SK-N-SH (cell line): ENCODE measurements around the gene PSME1. TPM values are rescaled to one million over a fixed set of nuclear protein-coding genes. Genes with fewer than 3 reads are reported as not detected.

Experiments
- CTCF ChIA-PET: fragments of 300-600, 350-600 bp; formaldehyde crosslinking; extraction: SDS; loops from one replicate; lab custom pipeline; 2021; lab: Yijun Ruan, JAX
- POLR2A ChIA-PET: fragments of 350-600 bp; sonication (Branson Sonifier 250); formaldehyde crosslinking; extraction: SDS; loops from one replicate; lab custom pipeline; 2020; ENCODE audit warnings: antibody characterized with exemption, inconsistent platforms; lab: Yijun Ruan, JAX
- DNase-seq: peaks from one replicate; pipeline ENCODE4 v3.0.0; 2012
- H2AFZ ChIP-seq: fragments of 200-600 bp; sonication (generic); 2 replicates; pipeline ENCODE4 v1.8.1; 2016; ENCODE audit warnings: antibody characterized with exemption, mild to moderate bottlenecking, low read depth
- H3F3A ChIP-seq: fragments of 200-600 bp; sonication (generic); replicated peaks from 2 replicates; pipeline ENCODE3; 2016; ENCODE audit warnings: antibody characterized with exemption, mild to moderate bottlenecking; ENCODE audit not compliant: insufficient read depth
- H3K27ac ChIP-seq, 2 experiments: fragments of 200-500 bp in 1 of 2; fragments of 200-600 bp in 1 of 2; sonication (Bioruptor generic) in 1 of 2; sonication (generic), shearing (Covaris generic) in 1 of 2; 2 replicates each; pipeline versions ENCODE4 v1.5.1 to v1.6.1; 2014 to 2016; ENCODE audit warnings: low read depth in 2 of 2, inconsistent platforms in 1 of 2, low read length in 1 of 2, mild to moderate bottlenecking in 1 of 2, mixed read lengths in 1 of 2
- H3K27me3 ChIP-seq: fragments of 200-600 bp; sonication (generic), shearing (Covaris generic); 2 replicates; pipeline ENCODE4 v1.6.1; 2016; ENCODE audit warnings: mixed run types; ENCODE audit not compliant: insufficient read depth
- H3K36me3 ChIP-seq, 2 experiments: fragments of 200-500 bp in 1 of 2; fragments of 200-600 bp in 1 of 2; sonication (Bioruptor generic) in 1 of 2; sonication (generic) in 1 of 2; replicated peaks in 1 of 2; 2 replicates each; pipeline versions ENCODE3 to v1.5.1; 2014 to 2016; ENCODE audit warnings: low read length in 1 of 2, mild to moderate bottlenecking in 1 of 2; ENCODE audit not compliant: insufficient read depth in 2 of 2, control insufficient read depth in 1 of 2
- H3K4me1 ChIP-seq, 2 experiments: fragments of 200-500 bp in 1 of 2; fragments of 200-600 bp in 1 of 2; sonication (Bioruptor generic) in 1 of 2; sonication (generic), shearing (Covaris generic) in 1 of 2; 2 replicates each; pipeline versions ENCODE4 v1.5.1 to v1.6.1; 2014 to 2016; ENCODE audit warnings: low read depth in 1 of 2, low read length in 1 of 2, mixed run types in 1 of 2; ENCODE audit not compliant: insufficient read depth in 2 of 2, control insufficient read depth in 1 of 2
- H3K4me2 ChIP-seq: fragments of 200-600 bp; sonication (generic), shearing (Covaris generic); 2 replicates; pipeline ENCODE4 v1.6.1; 2017; ENCODE audit warnings: mixed run types
- H3K4me3 ChIP-seq, 2 experiments: fragments of 200-500 bp in 1 of 2; fragments of 200-600 bp in 1 of 2; sonication (Bioruptor generic) in 1 of 2; sonication (generic), shearing (Covaris generic) in 1 of 2; 2 replicates each; pipeline versions ENCODE4 v1.5.1 to v1.8.1; 2014 to 2016; ENCODE audit warnings: low read depth in 2 of 2, inconsistent platforms in 1 of 2, low read length in 1 of 2, mild to moderate bottlenecking in 1 of 2, mixed read lengths in 1 of 2, moderate library complexity in 1 of 2
- H3K79me2 ChIP-seq: fragments of 200-600 bp; sonication (generic); 2 replicates; pipeline ENCODE4 v1.8.1; 2017; ENCODE audit warnings: mild to moderate bottlenecking; ENCODE audit not compliant: insufficient read depth
- H3K9ac ChIP-seq: fragments of 200-600 bp; sonication (generic); 2 replicates; pipeline ENCODE4 v1.6.1; 2017; ENCODE audit warnings: mixed run types
- H3K9me2 ChIP-seq: fragments of 200-600 bp; sonication (generic); 2 replicates; pipeline ENCODE4 v1.6.1; 2017; ENCODE audit warnings: mixed run types
- H3K9me3 ChIP-seq: fragments of 200-600 bp; sonication (generic); 2 replicates; pipeline ENCODE4 v1.6.1; 2017; ENCODE audit warnings: mixed run types, mild to moderate bottlenecking, moderate library complexity
- H4K20me1 ChIP-seq: fragments of 200-600 bp; sonication (generic); 2 replicates; pipeline ENCODE4 v1.6.1; 2017; ENCODE audit warnings: mild to moderate bottlenecking, mixed run types; ENCODE audit not compliant: insufficient read depth
- CTCF ChIP-seq: fragments of 200-600 bp; sonication (generic); IDR thresholded peaks from 2 replicates; pipeline ENCODE4 v1.6.1; 2017; ENCODE audit warnings: antibody characterized with exemption, mild to moderate bottlenecking, moderate library complexity
- EP300 ChIP-seq, 2 experiments: IDR thresholded peaks; 2 replicates each; pipeline versions ENCODE4 v1.4.0 to v1.6.1; 2012; ENCODE audit warnings: borderline replicate concordance in 1 of 2, low read depth in 1 of 2, low read length in 1 of 2
- EZH2phosphoT487 ChIP-seq: fragments of 200-600 bp; sonication (generic); IDR thresholded peaks from 2 replicates; pipeline ENCODE4 v1.6.1; 2017; ENCODE audit warnings: low read depth, mixed run types, mild to moderate bottlenecking, antibody characterized with exemption, moderate library complexity, borderline replicate concordance
- FOSL2 ChIP-seq: IDR thresholded peaks from 2 replicates; pipeline ENCODE4 v1.4.0; 2012; ENCODE audit warnings: low read depth, mild to moderate bottlenecking, moderate library complexity, borderline replicate concordance
- FOXJ3 ChIP-seq: sonication (generic); formaldehyde crosslinking; IDR thresholded peaks from 2 replicates; pipeline ENCODE4 v1.5.1; 2020; ENCODE audit warnings: mild to moderate bottlenecking, missing genetic modification reagents
- GABPA ChIP-seq: IDR thresholded peaks from 2 replicates; pipeline ENCODE4 v1.4.0; 2012; ENCODE audit warnings: low read depth, mild to moderate bottlenecking
- GATA2 ChIP-seq: sonication (generic); formaldehyde crosslinking; IDR thresholded peaks from 2 replicates; pipeline ENCODE4 v1.5.0; 2020; ENCODE audit warnings: mild to moderate bottlenecking, missing genetic modification reagents
- MAX ChIP-seq: IDR thresholded peaks from 2 replicates; pipeline ENCODE4 v1.4.0; 2012; ENCODE audit warnings: low read depth
- POLR2AphosphoS5 ChIP-seq: IDR thresholded peaks from 2 replicates; pipeline ENCODE4 v1.6.1; 2012; ENCODE audit warnings: low read depth, low read length
- SIN3A ChIP-seq: IDR thresholded peaks from 2 replicates; pipeline ENCODE4 v1.6.1; 2012; ENCODE audit warnings: low read depth, mild to moderate bottlenecking, low read length, moderate library complexity, borderline replicate concordance
- TAF1 ChIP-seq: IDR thresholded peaks from 2 replicates; pipeline ENCODE4 v1.6.1; 2012; ENCODE audit warnings: low read depth, mild to moderate bottlenecking, low read length, moderate library complexity, borderline replicate concordance
- TEAD4 ChIP-seq: IDR thresholded peaks from 2 replicates; pipeline ENCODE4 v1.4.0; 2012; ENCODE audit warnings: mild to moderate bottlenecking, borderline replicate concordance; ENCODE audit not compliant: insufficient read depth
- USF2 ChIP-seq: fragments of 150-350 bp; IDR thresholded peaks from 2 replicates; pipeline ENCODE4 v1.6.1; 2017; ENCODE audit warnings: antibody characterized with exemption, low read length, low read depth, borderline replicate concordance
- WGBS: methylation state at CpG from one replicate; pipeline ENCODE4 v1.1.6; 2017; ENCODE audit warnings: low lambda C conversion rate; 5-methylcytosine and 5-hydroxymethylcytosine counted together
- polyA plus RNA-seq, 3 experiments: library from polyadenylated mRNA; depleted of rRNA; stranded (reverse); fragments of >200 nt; gene quantifications; 2 replicates each; pipeline ENCODE4 v1.2.3, GENCODE V29; 2012
- TF ChIP-seq, protein P1 (sequence below): fragments of 150-350 bp; IDR thresholded peaks from 2 replicates; pipeline ENCODE4 v1.6.1; 2016; ENCODE audit warnings: mild to moderate bottlenecking, low read depth, low read length
- TF ChIP-seq, protein P2 (sequence below): IDR thresholded peaks from 2 replicates; pipeline ENCODE4; 2012

The PSME1 gene
- polyA plus RNA-seq, 1 of the 3 experiments (the other 2 are of a cell fraction), result 287 TPM

GRCh38 chr14:24149302-24149969, 13.4 kb downstream of the PSME1 start:
- Histone ChIP-seq H4K20me1 (peaks cover 10% of the 10 kb centered on the region; the same call in 1 of the 2 replicates), H2AFZ (no peak overlapping the region), H3K4me1 (peaks cover 11 to 20% of the 10 kb centered on the region in 2 experiments), H3K4me2 (no peak overlapping the region), H3K27ac (no peak overlapping the region), H3K9me2 (no peaks in the 10 kb centered on the region), H3K79me2 (peaks cover 47% of the 10 kb centered on the region), H3K36me3 (peaks cover 34 to 37% of the 10 kb centered on the region in 2 experiments), H3K27me3 (no peaks in the 10 kb centered on the region), H3K9me3 (no peaks in the 10 kb centered on the region), H3F3A (peaks cover 5% of the 10 kb centered on the region), H3K9ac (no peak overlapping the region), H3K4me3 (no peak overlapping the region)
- DNase-seq, result no peak
- ChIA-PET POLR2A (interaction anchor here (3.9 kb wide), 1 partner anchor 11 kb away, joined by 50 read pairs; the partner anchor contains the start of gene IRF9), CTCF (interaction anchor here (1.0 to 4.6 kb wide), 4 partner anchors 11 to 40 kb away, joined by 3 to 38 read pairs (median 18); partner anchors contain the start of gene IRF9)
- TF ChIP-seq MAX, result no peak
- TF ChIP-seq, protein P1, sequence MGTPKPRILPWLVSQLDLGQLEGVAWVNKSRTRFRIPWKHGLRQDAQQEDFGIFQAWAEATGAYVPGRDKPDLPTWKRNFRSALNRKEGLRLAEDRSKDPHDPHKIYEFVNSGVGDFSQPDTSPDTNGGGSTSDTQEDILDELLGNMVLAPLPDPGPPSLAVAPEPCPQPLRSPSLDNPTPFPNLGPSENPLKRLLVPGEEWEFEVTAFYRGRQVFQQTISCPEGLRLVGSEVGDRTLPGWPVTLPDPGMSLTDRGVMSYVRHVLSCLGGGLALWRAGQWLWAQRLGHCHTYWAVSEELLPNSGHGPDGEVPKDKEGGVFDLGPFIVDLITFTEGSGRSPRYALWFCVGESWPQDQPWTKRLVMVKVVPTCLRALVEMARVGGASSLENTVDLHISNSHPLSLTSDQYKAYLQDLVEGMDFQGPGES, result no peak
- TF ChIP-seq EP300 (IDR thresholded peaks at IDR 0.05; ENCODE audit: borderline replicate concordance in 1 of 2, low read depth in 1 of 2, low read length in 1 of 2), result no peak
- no peak for TF ChIP-seq EZH2phosphoT487
- no peak for TF ChIP-seq FOSL2
- TF ChIP-seq USF2, result no peak
- TF ChIP-seq POLR2AphosphoS5, result no peak
- TF ChIP-seq CTCF, result no peak
- TF ChIP-seq TEAD4, result no peak
- TF ChIP-seq, protein P2, sequence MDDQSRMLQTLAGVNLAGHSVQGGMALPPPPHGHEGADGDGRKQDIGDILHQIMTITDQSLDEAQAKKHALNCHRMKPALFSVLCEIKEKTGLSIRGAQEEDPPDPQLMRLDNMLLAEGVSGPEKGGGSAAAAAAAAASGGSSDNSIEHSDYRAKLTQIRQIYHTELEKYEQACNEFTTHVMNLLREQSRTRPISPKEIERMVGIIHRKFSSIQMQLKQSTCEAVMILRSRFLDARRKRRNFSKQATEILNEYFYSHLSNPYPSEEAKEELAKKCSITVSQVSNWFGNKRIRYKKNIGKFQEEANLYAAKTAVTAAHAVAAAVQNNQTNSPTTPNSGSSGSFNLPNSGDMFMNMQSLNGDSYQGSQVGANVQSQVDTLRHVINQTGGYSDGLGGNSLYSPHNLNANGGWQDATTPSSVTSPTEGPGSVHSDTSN, result no peak
- no peak for TF ChIP-seq GATA2 (CRISPR knock-in tag)
- TF ChIP-seq FOXJ3 (CRISPR knock-in tag), result no peak
- no peak for TF ChIP-seq TAF1
- no peak for TF ChIP-seq SIN3A
- no peak for TF ChIP-seq GABPA
- 93% methylated on average over 3 of the region's 3 CpGs for WGBS
